DND-41 (cell line): Measurements from ENCODE around the gene FAM168B.
A peak's percentile ranks its signal among the peaks of the same experiment; 100 is the strongest.
"Not testable (repeated sequence)": the region's sequence is repeated elsewhere in the genome, so short reads cannot be mapped to it uniquely, and the experiment has no call there.

Experiments
- ATAC-seq: fragments of 200-7000 bp; cut with Tn5 transposase; 3 replicates; pipeline ENCODE4 v1.9.1; 2021; ENCODE audit warnings: low read depth; ENCODE audit not compliant: insufficient read depth
- DNase-seq: peaks from one replicate; pipeline ENCODE4 v3.0.0-alpha.2; 2020
- H2AFZ ChIP-seq: 2 replicates; pipeline ENCODE4 v1.6.0; 2012; ENCODE audit warnings: low read depth, low read length
- H3K27ac ChIP-seq: 2 replicates; pipeline ENCODE4 v1.5.1; 2012; ENCODE audit warnings: low read length, inconsistent platforms
- H3K27me3 ChIP-seq: fragments of 200-600 bp; sonication (generic); 2 replicates; pipeline ENCODE4 v1.6.0; 2012; ENCODE audit warnings: low read length, mild to moderate bottlenecking, inconsistent platforms; ENCODE audit not compliant: insufficient read depth, poor library complexity
- H3K36me3 ChIP-seq: 2 replicates; pipeline ENCODE4 v1.5.1; 2012; ENCODE audit warnings: low read length, inconsistent platforms; ENCODE audit not compliant: insufficient read depth
- H3K4me1 ChIP-seq: 2 replicates; pipeline ENCODE4 v1.5.1; 2012; ENCODE audit warnings: mild to moderate bottlenecking, low read length; ENCODE audit not compliant: insufficient read depth
- H3K4me2 ChIP-seq: 2 replicates; pipeline ENCODE4 v1.6.0; 2012; ENCODE audit warnings: mild to moderate bottlenecking, moderate library complexity, low read length, inconsistent platforms; ENCODE audit not compliant: insufficient read depth
- H3K4me3 ChIP-seq, 2 experiments: fragments of 200-600 bp in 1 of 2; shearing (Covaris generic) in 1 of 2; 2 replicates each; pipeline ENCODE4 v1.5.1; 2012 to 2016; ENCODE audit warnings: inconsistent platforms in 2 of 2, low read length in 2 of 2, mild to moderate bottlenecking in 2 of 2, low read depth in 1 of 2, moderate library complexity in 1 of 2
- H3K79me2 ChIP-seq: 2 replicates; pipeline ENCODE4 v1.6.0; 2012; ENCODE audit warnings: low read length, inconsistent platforms; ENCODE audit not compliant: insufficient read depth
- H3K9ac ChIP-seq: 2 replicates; pipeline ENCODE4 v1.6.0; 2012; ENCODE audit warnings: low read depth, mild to moderate bottlenecking, inconsistent platforms, low read length, moderate library complexity
- H3K9me3 ChIP-seq: 2 replicates; pipeline ENCODE4 v1.5.1; 2012; ENCODE audit warnings: low read length, moderate library complexity, mild to moderate bottlenecking, inconsistent platforms; ENCODE audit not compliant: insufficient read depth, severe bottlenecking
- H4K20me1 ChIP-seq: 2 replicates; pipeline ENCODE4 v1.6.0; 2012; ENCODE audit warnings: low read length; ENCODE audit not compliant: insufficient read depth
- EZH2 ChIP-seq: IDR thresholded peaks from 3 replicates; pipeline ENCODE4 v1.6.1; 2012; ENCODE audit warnings: borderline replicate concordance, low read depth, mild to moderate bottlenecking, moderate library complexity, low read length, inconsistent platforms; ENCODE audit not compliant: severe bottlenecking
- TF ChIP-seq, protein P1 (sequence below): IDR thresholded peaks from 2 replicates; pipeline ENCODE4 v1.5.1; 2012; ENCODE audit warnings: borderline replicate concordance, low read length, moderate library complexity, mild to moderate bottlenecking; ENCODE audit not compliant: poor library complexity, severe bottlenecking; ENCODE audit errors: extremely low read depth

The FAM168B gene

DNA sequence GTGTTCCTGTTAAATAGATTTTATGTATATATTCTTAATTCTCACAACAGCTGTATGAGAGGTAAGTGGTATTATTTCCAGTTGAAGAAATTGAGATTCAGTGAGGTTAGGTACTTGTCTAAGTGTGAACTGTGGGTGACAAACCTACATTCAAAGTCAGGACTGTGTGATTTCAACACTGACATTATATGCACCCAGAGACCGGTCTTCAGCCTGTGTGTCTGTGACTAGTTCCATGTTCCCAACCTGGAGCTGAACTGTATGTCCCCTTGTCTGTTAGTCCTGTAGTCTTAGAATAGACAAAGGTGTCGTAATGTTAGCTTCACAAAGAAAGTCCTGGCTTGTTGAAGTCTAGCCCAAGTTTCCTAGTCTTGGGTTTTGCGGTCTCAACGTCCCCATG is 29.2 kb upstream of the FAM168B start:
- Histone ChIP-seq H3K9me3 (no peaks in the 10 kb centered on the region), H3K27me3 (no peaks in the 10 kb centered on the region), H3K9ac (no peak overlapping the region), H3K4me2 (no peak overlapping the region), H2AFZ (no peak overlapping the region), H3K79me2 (peaks cover 64% of the 10 kb centered on the region), H3K27ac (no peak overlapping the region), H3K4me1 (no peaks in the 10 kb centered on the region), H4K20me1 (peaks cover 48% of the 10 kb centered on the region), H3K36me3 (peaks cover 56% of the 10 kb centered on the region), H3K4me3 (no peak overlapping the region)
- ATAC-seq = no peak
- TF ChIP-seq EZH2 = no peak
- TF ChIP-seq, protein P1, sequence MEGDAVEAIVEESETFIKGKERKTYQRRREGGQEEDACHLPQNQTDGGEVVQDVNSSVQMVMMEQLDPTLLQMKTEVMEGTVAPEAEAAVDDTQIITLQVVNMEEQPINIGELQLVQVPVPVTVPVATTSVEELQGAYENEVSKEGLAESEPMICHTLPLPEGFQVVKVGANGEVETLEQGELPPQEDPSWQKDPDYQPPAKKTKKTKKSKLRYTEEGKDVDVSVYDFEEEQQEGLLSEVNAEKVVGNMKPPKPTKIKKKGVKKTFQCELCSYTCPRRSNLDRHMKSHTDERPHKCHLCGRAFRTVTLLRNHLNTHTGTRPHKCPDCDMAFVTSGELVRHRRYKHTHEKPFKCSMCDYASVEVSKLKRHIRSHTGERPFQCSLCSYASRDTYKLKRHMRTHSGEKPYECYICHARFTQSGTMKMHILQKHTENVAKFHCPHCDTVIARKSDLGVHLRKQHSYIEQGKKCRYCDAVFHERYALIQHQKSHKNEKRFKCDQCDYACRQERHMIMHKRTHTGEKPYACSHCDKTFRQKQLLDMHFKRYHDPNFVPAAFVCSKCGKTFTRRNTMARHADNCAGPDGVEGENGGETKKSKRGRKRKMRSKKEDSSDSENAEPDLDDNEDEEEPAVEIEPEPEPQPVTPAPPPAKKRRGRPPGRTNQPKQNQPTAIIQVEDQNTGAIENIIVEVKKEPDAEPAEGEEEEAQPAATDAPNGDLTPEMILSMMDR = no peak
- no peak for DNase-seq

DNA sequence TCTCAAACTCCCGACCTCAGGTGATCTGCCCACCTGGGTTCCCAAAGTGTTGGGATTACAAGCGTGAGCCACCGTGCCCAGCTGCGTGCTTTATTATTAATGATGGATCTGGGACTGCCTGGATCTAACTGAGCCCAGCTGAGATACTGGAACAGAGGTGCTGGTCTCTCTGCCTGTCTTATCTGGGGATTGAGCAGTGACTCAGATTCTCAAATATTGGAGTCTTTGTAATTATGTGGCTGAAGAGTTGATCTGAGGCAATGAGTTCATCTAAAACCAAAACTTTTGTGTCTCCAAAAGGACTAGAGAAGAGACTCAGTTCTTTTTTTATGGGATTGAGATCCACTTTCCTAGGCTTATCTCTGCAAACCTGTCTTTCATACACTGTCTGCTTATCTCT is 28.2 kb upstream of the FAM168B start:
- peaks cover 47% of the 10 kb centered on the region for H3K36me3 ChIP-seq
- ATAC-seq = no peak
- no peak overlapping the region for H3K4me2 ChIP-seq

DNA sequence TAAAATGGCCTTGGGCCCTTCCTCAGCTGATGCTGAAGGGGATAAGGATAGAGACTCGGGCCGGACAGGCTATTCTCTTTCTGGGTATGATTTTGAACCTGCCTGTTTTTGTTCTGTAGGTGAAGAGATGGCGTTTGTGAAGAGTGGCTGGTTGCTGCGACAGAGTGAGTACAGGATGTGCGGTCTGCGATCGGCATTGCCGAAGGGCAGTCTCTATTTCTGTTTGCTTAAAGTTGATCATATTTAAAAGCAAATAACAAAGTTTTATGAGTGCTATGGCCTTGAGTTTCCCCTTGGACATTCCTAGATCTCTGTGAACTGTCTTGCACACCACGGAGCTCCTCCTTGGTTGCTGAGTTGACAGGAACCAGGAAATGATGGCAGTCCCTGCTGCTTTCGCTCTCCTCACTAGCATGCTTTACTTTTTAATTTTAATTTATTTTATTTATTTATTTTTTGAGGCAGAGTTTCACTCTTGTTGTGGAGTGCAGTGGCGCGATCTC is 27.6 kb upstream of the FAM168B start:
- no peak for DNase-seq
- peaks cover 81% of the 10 kb centered on the region for H3K79me2 ChIP-seq
- TF ChIP-seq, protein P1 = no peak
- no peak for TF ChIP-seq EZH2
- 0 out of 2 replicates have a peak overlapping the region, but pooled peaks have one; percentile 11 for H3K27ac ChIP-seq
- H3K4me3 ChIP-seq = no peak overlapping the region
- ATAC-seq = no peak
- H2AFZ ChIP-seq = no peak overlapping the region
- peaks cover 45% of the 10 kb centered on the region for H3K36me3 ChIP-seq
- peaks cover 61% of the 10 kb centered on the region for H4K20me1 ChIP-seq
- H3K4me1 ChIP-seq = peaks cover 3% of the 10 kb centered on the region
- no peak overlapping the region for H3K4me2 ChIP-seq
- H3K9ac ChIP-seq = no peak overlapping the region
- H3K9me3 ChIP-seq = no peaks in the 10 kb centered on the region
- H3K27me3 ChIP-seq = no peaks in the 10 kb centered on the region

More for the DNA sequence above, 28.2 kb upstream of the FAM168B start:
- Histone ChIP-seq H3K9ac (no peak overlapping the region), H2AFZ (no peak overlapping the region), H4K20me1 (peaks cover 58% of the 10 kb centered on the region), H3K4me3 (no peak overlapping the region), H3K27ac (no peak overlapping the region), H3K9me3 (no peaks in the 10 kb centered on the region), H3K27me3 (no peaks in the 10 kb centered on the region), H3K79me2 (peaks cover 75% of the 10 kb centered on the region), H3K4me1 (no peaks in the 10 kb centered on the region; the same call in 1 of the 2 replicates)
- DNase-seq = no peak
- TF ChIP-seq EZH2 = no peak
- TF ChIP-seq, protein P1 = no peak

DNA sequence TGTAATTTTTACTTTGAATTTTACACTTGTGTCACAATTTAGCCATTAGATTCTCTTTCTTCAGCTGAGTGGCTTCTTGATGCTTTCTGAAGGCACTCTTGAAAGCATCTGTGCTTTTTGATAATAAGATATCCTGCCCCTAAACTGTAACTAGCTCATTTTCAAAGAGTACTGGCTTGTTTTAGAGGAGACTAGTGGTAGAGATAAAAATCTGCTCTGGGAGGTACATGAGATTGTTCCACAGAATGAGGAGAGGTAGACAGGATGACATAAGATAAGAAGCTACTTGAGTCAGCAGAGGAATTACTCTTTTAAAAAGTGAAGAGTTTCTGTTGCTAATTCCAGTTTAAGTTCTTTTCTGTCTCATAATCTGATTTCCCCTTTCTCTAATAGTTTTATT is 22.5 kb upstream of the FAM168B start:
- no peak overlapping the region for H3K4me2 ChIP-seq
- DNase-seq (no peak), ATAC-seq (peak; percentile 90)
- no peaks in the 10 kb centered on the region for H3K9me3 ChIP-seq
- no peaks in the 10 kb centered on the region for H3K27me3 ChIP-seq
- peaks cover 41% of the 10 kb centered on the region for H3K4me1 ChIP-seq
- H4K20me1 ChIP-seq = peaks cover 72% of the 10 kb centered on the region
- H3K9ac ChIP-seq = no peak overlapping the region
- no peak overlapping the region for H2AFZ ChIP-seq
- H3K4me3 ChIP-seq = no peak overlapping the region
- TF ChIP-seq EZH2 = no peak
- TF ChIP-seq, protein P1 = no peak
- 0 out of 2 replicates have a peak overlapping the region, but pooled peaks have one; percentile 15 for H3K27ac ChIP-seq
- H3K36me3 ChIP-seq = peaks cover 10% of the 10 kb centered on the region
- H3K79me2 ChIP-seq = peaks cover 99% of the 10 kb centered on the region

DNA sequence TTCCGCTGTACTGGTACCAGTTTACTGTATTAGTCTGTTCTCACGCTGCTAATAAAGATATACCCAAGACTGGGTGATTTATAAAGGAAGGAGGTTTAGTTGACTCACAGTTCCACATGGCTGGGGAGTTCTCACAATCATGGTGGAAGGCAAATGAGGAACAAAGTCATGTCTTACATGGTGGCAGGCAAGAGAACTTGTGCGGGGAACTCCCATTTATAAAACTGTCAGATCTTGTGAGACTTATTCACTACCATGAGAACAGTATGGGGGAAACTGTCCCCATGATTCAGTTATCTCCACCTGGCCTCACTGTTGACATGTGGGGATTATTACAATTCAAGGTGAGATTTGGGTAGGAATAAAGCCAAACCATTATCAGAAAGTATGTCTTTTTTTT is 21.7 kb upstream of the FAM168B start:
- H3K9ac ChIP-seq, ATAC-seq, H3K36me3 ChIP-seq, H3K27ac ChIP-seq, H3K4me2 ChIP-seq, H3K9me3 ChIP-seq, DNase-seq, H3K4me3 ChIP-seq, H2AFZ ChIP-seq, H3K27me3 ChIP-seq: not testable (repeated sequence)
- peaks cover 75% of the 10 kb centered on the region for H4K20me1 ChIP-seq
- peaks cover 99% of the 10 kb centered on the region for H3K79me2 ChIP-seq
- H3K4me1 ChIP-seq = peaks cover 48% of the 10 kb centered on the region
